Lower leg skin (tissue), 4 donors: Measurements from ENCODE around the gene B3GALT4. TPM values are rescaled to one million over a fixed set of nuclear protein-coding genes. Genes with fewer than 3 reads are reported as not detected.

Experiments used
- DNase-seq, 2 donors: peaks; one replicate each; pipeline ENCODE4 v3.0.0-alpha.2; 2019; ENCODE audit warnings: low spot score in 2 of 2
- H3K4me3 ChIP-seq: fragments of 200-600 bp; sonication (generic); 2 replicates; pipeline ENCODE4 v1.5.1; 2017; ENCODE audit warnings: mild to moderate bottlenecking, low read depth; ENCODE audit not compliant: poor library complexity, severe bottlenecking
- CTCF ChIP-seq, 3 donors: fragments of 450-650 bp; IDR thresholded peaks; one replicate each; pipeline ENCODE4 v1.5.1; 2016; ENCODE audit warnings: antibody characterized with exemption in 3 of 3, mild to moderate bottlenecking in 3 of 3, moderate library complexity in 2 of 3
- POLR2A ChIP-seq, 2 donors: fragments of 450-650 bp; IDR thresholded peaks; one replicate each; pipeline ENCODE4 v1.6.1; 2016 to 2017; ENCODE audit warnings: antibody characterized with exemption in 2 of 2, mild to moderate bottlenecking in 1 of 2, moderate library complexity in 1 of 2
- WGBS, 2 donors: methylation state at CpG; one replicate each; pipeline ENCODE4 v1.1.5; 2018; 5-methylcytosine and 5-hydroxymethylcytosine counted together
- intact Hi-C: fragments of 100-400 bp; cut with DNase I; formaldehyde crosslinking; loops from one replicate; pipeline ENCODE4 v1.15.0; 2023; ENCODE audit warnings: low total_unique reads
- total RNA-seq, 4 donors: library from RNA; depleted of rRNA; stranded (reverse); fragments of >200 nt; gene quantifications; one replicate each; pipeline ENCODE4 v1.1.0, GENCODE V29; 2016

B3GALT4 gene
- total RNA-seq, 4 donors from 2014 or later: 24.8 to 31.0 (median 26.3) TPM

- intact Hi-C loops: no loop called here
- 78 to 83% methylated on average over 7 to 8 of the region's 8 CpGs for WGBS, 2 donors
- DNase-seq: no peak
- H3K4me3 ChIP-seq: no peak overlapping the region
- TF ChIP-seq CTCF (IDR thresholded peaks at IDR 0.05) (no peak), POLR2A (IDR thresholded peaks at IDR 0.05) (no peak)
Measured at GRCh38 chr6:33305052-33305451, 28.1 kb downstream of the B3GALT4 start.

- no peak overlapping the region for H3K4me3 ChIP-seq
- TF ChIP-seq POLR2A (IDR thresholded peaks at IDR 0.05): no peak
- TF ChIP-seq CTCF (IDR thresholded peaks at IDR 0.05): no peak
- intact Hi-C loops: no loop called here
- DNase-seq: no peak
- 81 to 85% methylated on average over 4 of the region's 4 CpGs for WGBS, 2 donors
Measured at GRCh38 chr6:33306356-33306755, 29.4 kb downstream of the B3GALT4 start.

GRCh38 chr6:33312361-33313104, 35.6 kb downstream of the B3GALT4 start:
- intact Hi-C loops: no loop called here
- peak overlapping the region; percentile 79 for H3K4me3 ChIP-seq
- 2 to 5% methylated on average over 29 of the region's 29 CpGs for WGBS, 2 donors
- DNase-seq: peak; percentile 87 to 91
- TF ChIP-seq POLR2A (IDR thresholded peaks at IDR 0.05) (no peak), CTCF (IDR thresholded peaks at IDR 0.05) (no peak)

- H3K4me3 ChIP-seq: peak overlapping the region; percentile 79
- WGBS, 2 donors: 1 to 2% methylated on average over 32 to 33 of the region's 33 CpGs
- peak in 1 of 2 donors; percentile 91 for DNase-seq
- intact Hi-C loops: no loop called here
- TF ChIP-seq POLR2A (IDR thresholded peaks at IDR 0.05): no peak
- TF ChIP-seq CTCF (IDR thresholded peaks at IDR 0.05): no peak
Measured at GRCh38 chr6:33313105-33313708, 36.3 kb downstream of the B3GALT4 start.

GRCh38 chr6:33313709-33314514, 37.0 kb downstream of the B3GALT4 start, which contains the start of gene TAPBP:
Gene TAPBP, minus strand, starts transcription at chr6:33314078. Its CDS starts 37 bp downstream, at chr6:33314041.
- 0 to 1% methylated on average over 20 to 46 of the region's 47 CpGs for WGBS, 2 donors
- peak in 1 of 2 donors; percentile 94 for DNase-seq
- TF ChIP-seq CTCF (IDR thresholded peaks at IDR 0.05) (no peak), POLR2A (IDR thresholded peaks at IDR 0.05) (no peak)
- peak within 1 kb of the TSS; percentile 79 for H3K4me3 ChIP-seq
- intact Hi-C loops: no loop called here
